ENCODE results near the gene SEMA4F.
"Not testable (repeated sequence)": the region's sequence is repeated elsewhere in the genome, so short reads cannot be mapped to it uniquely, and the experiment has no call there.

The SEMA4F gene

GRCh38 chr2:74653985-74654882 is at the start of gene SEMA4F:
TSS of gene SEMA4F (plus strand) at chr2:74654247. CDS start at chr2:74654377, 130 bp downstream.
- DNase-seq (ENCODE audit: low read depth in 2 of 2, low spot score in 1 of 2): peak; percentile 86 to 88

DNA sequence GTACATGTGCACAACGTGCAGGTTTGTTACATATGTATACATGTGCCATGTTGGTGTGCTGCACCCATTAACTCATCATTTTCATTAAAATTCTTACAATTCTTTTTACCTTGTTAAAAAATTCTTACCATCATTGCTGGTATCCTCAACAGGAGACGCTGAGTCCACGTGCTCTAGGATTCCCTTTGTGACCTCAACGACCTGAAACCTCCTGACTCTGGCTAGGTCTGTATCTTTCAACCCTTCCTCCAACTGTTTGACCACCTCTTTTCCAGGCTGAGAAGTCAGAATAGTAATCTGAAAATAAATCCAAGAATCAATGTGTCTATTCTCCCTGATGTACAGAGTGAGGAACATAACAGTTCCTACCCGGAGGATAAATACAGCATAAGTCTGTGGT is 47.1 kb upstream of the SEMA4F start:
- no peak for DNase-seq (ENCODE audit: low read depth in 2 of 2, low spot score in 1 of 2)

DNA sequence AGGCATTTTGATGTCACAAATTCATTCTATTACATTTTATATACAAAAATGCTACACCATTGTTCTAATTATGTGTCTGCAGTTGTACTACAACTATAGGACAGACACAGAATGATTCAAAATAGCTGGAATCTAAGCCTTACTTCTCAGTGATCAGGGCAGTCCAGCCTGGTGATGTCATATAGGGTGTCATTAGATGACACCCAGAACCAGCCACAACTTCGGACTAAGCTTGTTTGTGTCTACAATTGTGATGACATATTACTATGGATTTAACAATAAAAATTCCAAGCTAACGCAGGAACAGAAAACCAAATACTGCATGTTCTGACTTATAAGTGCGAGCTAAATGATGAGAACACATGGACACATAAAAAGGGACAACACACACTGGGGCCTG is 36.9 kb upstream of the SEMA4F start:
- no peak for DNase-seq (ENCODE audit: low read depth in 2 of 2, low spot score in 1 of 2)

GRCh38 chr2:74618410-74619083 is 35.5 kb upstream of the SEMA4F start:
- DNase-seq (ENCODE audit: low read depth in 2 of 2, low spot score in 1 of 2): no peak

DNA sequence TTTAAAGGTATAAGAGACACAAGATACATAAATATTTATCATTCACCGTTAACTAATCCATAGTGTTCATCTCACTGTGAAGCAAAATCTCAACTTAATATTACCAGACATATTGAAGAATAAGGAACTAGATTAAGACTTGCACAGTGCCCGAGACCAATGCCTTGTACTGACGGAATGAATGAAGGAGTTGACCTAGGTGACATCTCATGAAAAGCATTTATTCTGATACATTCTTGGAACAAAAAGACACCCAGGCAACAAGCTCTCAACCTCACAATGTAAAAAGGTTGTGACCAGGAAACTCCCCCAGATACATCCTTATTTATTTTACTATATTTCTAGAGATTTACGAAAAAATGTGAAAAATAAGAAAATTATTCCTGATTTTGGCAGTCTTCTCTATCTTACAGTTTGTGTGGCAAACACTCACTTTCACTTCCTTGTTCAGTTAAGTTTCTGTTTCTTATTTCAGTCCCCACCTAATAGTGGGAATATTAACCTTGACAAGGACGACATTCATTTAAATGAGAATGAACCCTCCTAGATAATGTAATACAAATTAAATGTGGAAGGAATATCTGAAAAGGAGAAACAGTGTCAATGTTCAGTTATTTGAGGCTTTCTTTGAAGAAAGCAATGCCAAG is 34.3 kb upstream of the SEMA4F start:
- DNase-seq (ENCODE audit: low read depth in 2 of 2, low spot score in 1 of 2): no peak

GRCh38 chr2:74620671-74621070 is 33.4 kb upstream of the SEMA4F start:
- no peak for DNase-seq (ENCODE audit: low read depth in 2 of 2, low spot score in 1 of 2)

DNA sequence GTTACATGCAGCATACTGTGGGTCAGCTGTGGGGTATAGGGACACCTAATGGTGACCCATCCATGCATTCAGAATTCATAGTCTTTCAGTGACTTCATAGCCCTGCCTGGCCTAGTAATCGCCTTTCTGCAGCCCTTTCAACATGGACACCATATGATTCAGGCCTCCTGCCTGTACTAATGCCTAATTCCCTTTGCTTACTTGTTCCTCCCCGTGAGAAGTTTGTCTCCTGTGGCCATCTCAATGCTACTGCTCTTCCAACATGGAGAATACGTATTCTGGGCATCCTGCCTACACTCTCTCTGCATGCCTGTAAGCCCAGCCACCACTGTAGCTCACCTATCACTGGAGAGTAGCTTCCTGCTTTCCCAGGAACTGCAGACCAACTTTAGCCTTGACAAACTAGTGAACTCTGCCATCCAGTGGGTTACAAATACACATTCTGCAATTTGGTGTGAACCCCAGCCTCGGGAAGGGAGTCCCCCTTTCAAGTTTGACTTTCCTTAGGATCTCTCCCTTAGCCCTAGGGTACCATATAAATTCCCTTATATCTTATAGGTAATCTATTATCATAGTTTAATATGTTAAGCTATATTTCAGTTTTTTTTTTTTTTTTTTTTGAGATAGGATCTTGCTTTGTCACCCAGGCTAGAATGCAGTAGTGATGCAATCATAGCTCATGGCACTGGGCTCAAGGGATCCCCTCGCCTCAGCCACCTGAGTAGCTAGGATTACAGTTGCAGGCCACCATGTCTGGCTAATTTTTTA is 28.2 kb upstream of the SEMA4F start:
- DNase-seq (ENCODE audit: low read depth in 2 of 2, low spot score in 1 of 2): no peak

DNA sequence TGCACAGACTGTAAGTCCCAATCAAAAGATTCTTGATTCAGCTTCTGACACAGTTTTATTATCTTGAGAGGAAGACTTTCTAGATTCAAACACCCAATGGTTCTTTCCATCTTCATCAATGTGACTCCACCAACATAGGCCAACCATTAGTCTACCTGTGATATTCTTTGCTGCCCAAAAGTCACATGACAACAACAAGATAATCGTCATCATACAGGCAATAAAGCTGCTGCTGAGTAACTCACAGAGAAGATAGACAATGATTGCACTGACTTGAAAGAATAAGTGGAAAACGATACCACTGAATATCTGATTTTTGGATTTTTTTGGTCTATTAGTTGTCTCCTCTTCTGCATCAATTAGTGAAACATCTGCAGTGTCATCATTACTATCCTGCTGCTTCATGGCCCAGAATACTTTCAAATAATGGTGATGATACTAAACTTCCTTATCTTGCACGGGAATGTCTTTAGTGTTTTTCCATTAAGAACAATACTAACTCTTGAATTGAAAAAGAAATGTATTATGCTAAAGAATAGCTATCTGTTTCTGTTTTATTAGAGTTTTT is 25.4 kb upstream of the SEMA4F start:
- DNase-seq (ENCODE audit: low read depth in 2 of 2, low spot score in 1 of 2): no peak

GRCh38 chr2:74630454-74630853 is 23.6 kb upstream of the SEMA4F start:
- DNase-seq (ENCODE audit: low read depth in 2 of 2, low spot score in 1 of 2): not testable (repeated sequence)

DNA sequence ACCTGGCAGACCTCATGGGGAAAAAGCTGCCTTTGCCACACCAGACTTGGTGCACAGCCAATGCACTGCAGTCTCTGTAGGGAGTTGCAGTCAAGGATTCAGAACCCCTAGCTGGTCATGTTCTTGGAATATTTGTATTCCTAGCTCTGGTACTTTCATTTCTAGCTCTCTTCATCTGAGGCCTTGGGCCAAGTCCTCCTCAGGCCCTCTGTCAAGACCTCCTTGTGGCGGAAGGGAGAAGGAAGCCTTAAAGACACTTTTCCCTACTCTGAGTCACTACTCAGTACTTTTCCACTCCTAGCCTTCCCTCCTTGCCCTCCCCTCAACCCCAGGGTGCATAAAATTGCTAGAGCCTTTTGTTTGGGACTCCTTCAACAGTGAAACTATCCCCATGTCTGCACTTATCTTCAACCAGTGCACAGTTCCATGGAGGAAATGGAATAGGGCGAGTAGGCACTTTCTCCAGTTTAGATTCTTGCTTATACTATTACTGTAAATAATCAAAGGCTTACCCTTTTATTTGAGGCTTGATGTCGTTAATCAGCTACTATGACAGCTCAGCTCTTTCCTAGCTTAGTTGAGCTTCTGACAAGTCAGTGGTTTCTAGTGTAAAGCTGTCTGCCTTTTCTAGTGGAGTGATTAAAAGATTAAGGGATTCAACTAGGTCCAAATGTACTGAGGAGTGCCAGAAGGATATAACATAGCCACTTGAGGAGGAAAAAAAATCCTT is 21.7 kb upstream of the SEMA4F start:
- DNase-seq (ENCODE audit: low read depth in 2 of 2, low spot score in 1 of 2): no peak

DNA sequence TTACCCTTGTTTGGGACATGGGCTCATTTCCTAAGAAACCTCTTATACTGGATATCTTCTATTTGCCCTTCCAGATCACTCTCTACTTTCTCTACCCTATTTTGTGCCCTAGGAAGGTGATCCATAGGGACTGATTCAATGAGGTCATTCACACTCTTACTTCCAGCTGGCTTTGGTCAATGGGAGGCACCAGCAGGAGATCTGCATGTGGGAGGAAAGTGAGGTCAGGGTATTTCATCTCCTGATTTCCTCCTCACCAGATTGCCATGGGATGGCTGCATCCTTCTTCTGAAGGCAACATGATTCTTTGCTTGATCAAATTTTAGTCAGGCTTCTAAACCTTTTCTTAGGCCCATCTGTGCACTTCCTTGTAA is 21.1 kb upstream of the SEMA4F start:
- DNase-seq (ENCODE audit: low read depth in 2 of 2, low spot score in 1 of 2): no peak

DNA sequence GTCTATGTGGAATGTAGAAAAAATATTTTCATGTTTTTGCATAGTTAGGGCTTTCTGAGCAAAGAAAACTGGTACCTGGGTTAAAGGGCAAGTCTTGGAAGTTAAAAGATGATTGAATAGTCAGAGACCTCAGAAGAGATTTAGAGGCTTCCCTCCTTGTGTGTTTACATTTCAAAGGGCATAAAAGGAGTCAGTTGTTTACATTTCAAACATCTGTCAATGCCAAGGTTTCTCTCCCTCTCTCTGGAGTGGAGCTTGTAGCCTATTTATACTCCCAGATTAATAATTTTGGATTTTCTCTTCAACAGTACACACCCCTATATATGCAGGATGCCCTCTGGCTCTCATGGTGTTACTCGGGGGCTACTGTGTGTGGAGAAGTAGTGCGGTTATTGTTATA is 14.5 kb upstream of the SEMA4F start:
- DNase-seq (ENCODE audit: low read depth in 2 of 2, low spot score in 1 of 2): no peak

GRCh38 chr2:74645344-74645743 is 8.7 kb upstream of the SEMA4F start:
- DNase-seq (ENCODE audit: low read depth in 2 of 2, low spot score in 1 of 2): no peak

DNA sequence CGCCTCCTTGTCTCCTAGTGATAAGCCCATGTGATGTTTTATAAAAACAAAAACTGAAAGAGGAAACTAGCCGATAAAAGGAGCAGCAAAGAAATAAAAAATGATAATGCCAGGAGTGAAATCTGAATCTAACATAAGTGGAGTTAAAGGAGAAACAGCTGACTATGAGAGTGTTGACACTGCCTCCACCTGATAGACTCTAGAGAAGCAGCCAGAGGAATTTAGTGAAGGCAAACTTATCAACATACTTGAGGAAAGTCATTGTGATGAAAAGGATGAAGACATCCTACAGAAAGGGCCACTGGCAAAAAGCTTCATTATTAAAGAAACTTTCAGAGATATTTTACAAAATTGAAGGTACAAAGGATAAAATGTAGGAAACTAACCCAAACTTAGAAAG is 7.8 kb upstream of the SEMA4F start:
- no peak for DNase-seq (ENCODE audit: low read depth in 2 of 2, low spot score in 1 of 2)

- DNase-seq (ENCODE audit: low read depth in 2 of 2, low spot score in 1 of 2): no peak
Observed at GRCh38 chr2:74646834-74647482, 7.1 kb upstream of the SEMA4F start.

DNA sequence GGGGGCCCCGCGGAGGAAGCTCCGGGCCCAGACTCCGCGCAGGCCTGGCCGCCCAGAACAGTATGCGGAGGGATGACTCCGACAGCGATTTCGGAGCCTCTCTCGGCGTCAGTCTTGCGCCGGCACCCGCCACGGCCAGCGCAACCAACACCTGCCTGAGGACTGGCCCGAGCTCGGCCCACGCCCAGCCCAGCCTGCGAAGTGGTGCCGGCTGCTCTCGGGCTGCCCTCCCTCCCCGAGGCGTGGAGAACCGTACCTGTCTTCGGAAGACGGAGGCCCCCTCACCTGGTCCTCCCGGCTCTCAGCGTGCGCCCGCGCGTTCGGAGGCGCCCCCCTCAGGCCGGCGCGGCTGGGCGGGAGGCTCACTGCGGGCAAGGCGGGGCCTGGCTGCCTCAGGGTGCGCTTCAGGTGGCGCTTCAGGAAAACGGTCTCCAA is 6.0 kb upstream of the SEMA4F start, which contains the start of gene M1AP:
TSS of gene M1AP (minus strand) at position 322 of the 435 bp plus-strand sequence. CDS start 8,055 bp downstream, outside the sequence.
- no peak for DNase-seq (ENCODE audit: low read depth in 2 of 2, low spot score in 1 of 2)

DNA sequence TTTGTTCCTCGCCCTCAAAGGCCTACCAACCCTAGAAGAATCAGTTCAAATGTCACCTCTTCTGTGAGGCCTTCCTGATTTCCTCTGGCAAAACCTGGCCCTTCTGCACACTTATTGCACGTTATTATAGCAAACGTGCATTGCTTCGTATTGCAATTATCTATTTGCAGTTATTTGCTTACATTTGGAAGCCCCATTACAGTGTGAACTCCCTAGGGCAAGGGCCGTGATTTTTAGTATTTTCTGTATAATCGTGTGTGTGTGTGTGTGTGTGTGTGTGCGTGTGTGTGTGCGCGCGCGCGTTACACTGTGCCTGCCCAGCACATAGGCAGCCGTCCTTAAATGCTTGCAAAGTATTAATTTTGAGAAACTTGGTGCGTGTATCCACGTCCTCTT is 460 bp upstream of the SEMA4F start:
- no peak for DNase-seq (ENCODE audit: low read depth in 2 of 2, low spot score in 1 of 2)

- no peak for DNase-seq (ENCODE audit: low read depth in 2 of 2, low spot score in 1 of 2)
Observed at GRCh38 chr2:74655579-74655978, 1.5 kb downstream of the SEMA4F start.

DNA sequence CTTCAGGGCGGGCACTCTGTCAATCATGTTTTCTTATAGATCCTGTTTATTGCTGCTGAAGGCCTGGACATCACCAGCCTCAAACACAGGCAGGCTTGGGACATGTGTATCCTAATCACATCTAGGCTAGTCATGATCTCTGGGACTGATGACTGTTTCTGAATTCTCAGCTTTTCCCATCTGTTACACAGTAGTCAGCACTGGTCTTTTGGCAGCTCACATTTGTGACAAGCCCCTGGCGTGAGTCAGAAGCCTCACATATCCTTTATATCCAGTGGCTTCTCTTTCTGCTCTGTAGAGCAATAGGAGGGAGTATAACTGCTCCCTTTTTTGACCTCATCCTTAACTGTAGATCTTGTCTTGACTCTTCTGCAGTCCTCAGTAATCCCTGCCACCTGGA is 4.5 kb downstream of the SEMA4F start:
- DNase-seq (ENCODE audit: low read depth in 2 of 2, low spot score in 1 of 2): no peak

- no peak for DNase-seq (ENCODE audit: low read depth in 2 of 2, low spot score in 1 of 2)
Observed at GRCh38 chr2:74659462-74659861, 5.4 kb downstream of the SEMA4F start.
